Measurements from ENCODE around the gene CFAP65.
A peak's percentile ranks its signal among the peaks of the same experiment; 100 is the strongest.

GRCh38 chr2:218995972-218996711, 45.2 kb downstream of the CFAP65 start:
- TF ChIP-seq CTCF (IDR thresholded peaks at IDR 0.05) (peak; percentile 80 to 90 (median 87)), POLR2A (IDR thresholded peaks at IDR 0.05) (peak; percentile 54)

Measured in right lobe of liver (tissue), 4 donors.